CD8-positive, alpha-beta memory T cell (primary cell): ENCODE results near the gene SRSF1. TPM values are rescaled to one million over a fixed set of nuclear protein-coding genes. Genes with fewer than 3 reads are reported as not detected.

Experiments used
- CTCF ChIA-PET: fragments of 350-600 bp; sonication (Branson Sonifier 250); formaldehyde crosslinking; loops from one replicate; lab custom pipeline; 2021; ENCODE audit warnings: antibody characterized with exemption; lab: Charles Lee
- POLR2A ChIA-PET: fragments of 350-600 bp; sonication (Branson Sonifier 250); formaldehyde crosslinking; loops from one replicate; lab custom pipeline; 2021; ENCODE audit warnings: antibody characterized with exemption; lab: Charles Lee
- DNase-seq, 5 donors: peaks; one replicate each; pipeline versions ENCODE4 v3.0.0 to v3.0.0-alpha.2; 2020 to 2022; ENCODE audit warnings: mixed read lengths in 1 of 5
- H3K27ac ChIP-seq: one replicate; pipeline ENCODE4 v1.7.0; 2013; ENCODE audit warnings: low read depth, mild to moderate bottlenecking, low read length, moderate library complexity
- H3K27me3 ChIP-seq: 2 replicates; pipeline ENCODE4 v1.7.0; 2013; ENCODE audit warnings: low read length, mild to moderate bottlenecking; ENCODE audit not compliant: insufficient read depth, poor library complexity, severe bottlenecking
- H3K36me3 ChIP-seq: 2 replicates; pipeline ENCODE4 v1.7.0; 2013; ENCODE audit warnings: mild to moderate bottlenecking, low read length, moderate library complexity; ENCODE audit not compliant: insufficient read depth
- H3K4me1 ChIP-seq: 2 replicates; pipeline ENCODE4 v1.7.0; 2013; ENCODE audit warnings: mild to moderate bottlenecking, low read length, moderate library complexity; ENCODE audit not compliant: insufficient read depth
- H3K4me3 ChIP-seq: 2 replicates; pipeline ENCODE4 v1.7.0; 2013; ENCODE audit warnings: mild to moderate bottlenecking, low read length
- H3K9me3 ChIP-seq: 2 replicates; pipeline ENCODE4 v1.7.0; 2013; ENCODE audit warnings: mild to moderate bottlenecking, low read length
- H3K27ac Mint-ChIP-seq, 8 donors: one replicate each; pipeline ENCODE4 v1.8.0; 2020 to 2021; ENCODE audit warnings: mixed read lengths in 8 of 8, mild to moderate bottlenecking in 6 of 8, inconsistent platforms in 3 of 8, moderate library complexity in 3 of 8
- H3K27me3 Mint-ChIP-seq, 2 donors: one replicate each; pipeline ENCODE4 v1.8.0; 2020 to 2021; ENCODE audit warnings: mixed read lengths in 2 of 2, mild to moderate bottlenecking in 1 of 2, moderate library complexity in 1 of 2
- H3K36me3 Mint-ChIP-seq, 3 donors: one replicate each; pipeline ENCODE4 v1.8.0; 2020 to 2021; ENCODE audit warnings: mixed read lengths in 3 of 3, inconsistent platforms in 1 of 3, mild to moderate bottlenecking in 1 of 3
- H3K4me1 Mint-ChIP-seq, 3 donors: one replicate each; pipeline ENCODE4 v1.8.0; 2020 to 2021; ENCODE audit warnings: mixed read lengths in 3 of 3, inconsistent platforms in 1 of 3, mild to moderate bottlenecking in 1 of 3
- H3K4me3 Mint-ChIP-seq, 7 donors: one replicate each; pipeline ENCODE4 v1.8.0; 2020 to 2021; ENCODE audit warnings: mixed read lengths in 7 of 7, mild to moderate bottlenecking in 6 of 7, moderate library complexity in 4 of 7, inconsistent platforms in 2 of 7
- H3K9me3 Mint-ChIP-seq, 5 donors: one replicate each; pipeline ENCODE4 v1.8.0; 2020 to 2022; ENCODE audit warnings: mixed read lengths in 5 of 5, mild to moderate bottlenecking in 3 of 5, moderate library complexity in 2 of 5, inconsistent platforms in 1 of 5
- polyA plus RNA-seq: library from polyadenylated mRNA; unstranded; fragments of 300-500 nt; fragmentation: Illumina TruSeq; gene quantifications from one replicate; pipeline ENCODE4 v1.2.3, GENCODE V29; 2021
- total RNA-seq, 2 experiments: library from RNA; stranded (reverse); gene quantifications; one replicate each; pipeline ENCODE4 v1.2.3, GENCODE V29; 2021

The SRSF1 gene
- total and polyA plus RNA-seq, 3 experiments from 2014 or later = 50.6 to 492 (median 469) TPM

GRCh38 chr17:58039975-58040374 is 32.9 kb upstream of the SRSF1 start:
- Mint-ChIP-seq H3K9me3 (no peaks in the 10 kb centered on the region), H3K4me3 (no peak overlapping the region), H3K27me3 (peaks cover 24 to 67% of the 10 kb centered on the region in 2 donors), H3K4me1 (no peaks in the 10 kb centered on the region), H3K36me3 (peaks cover 0 to 6% (median 0%) of the 10 kb centered on the region in 3 donors), H3K27ac (no peak overlapping the region)
- Histone ChIP-seq H3K27ac (no peak overlapping the region), H3K9me3 (no peaks in the 10 kb centered on the region), H3K27me3 (peaks cover 7% of the 10 kb centered on the region), H3K4me3 (no peak overlapping the region), H3K36me3 (no peaks in the 10 kb centered on the region), H3K4me1 (no peaks in the 10 kb centered on the region)
- CTCF ChIA-PET = no interaction called here
- POLR2A ChIA-PET = no interaction called here
- DNase-seq = no peak

- Histone ChIP-seq H3K4me3 (no peak overlapping the region), H3K36me3 (no peaks in the 10 kb centered on the region), H3K27me3 (no peaks in the 10 kb centered on the region), H3K4me1 (no peaks in the 10 kb centered on the region), H3K27ac (no peak overlapping the region), H3K9me3 (no peaks in the 10 kb centered on the region)
- H3K27me3 Mint-ChIP-seq = peaks cover 15 to 34% of the 10 kb centered on the region in 2 donors
- DNase-seq = no peak
- no peak overlapping the region for H3K27ac Mint-ChIP-seq
- no peaks in the 10 kb centered on the region for H3K9me3 Mint-ChIP-seq
- no peaks in the 10 kb centered on the region for H3K36me3 Mint-ChIP-seq
- CTCF ChIA-PET = no interaction called here
- H3K4me3 Mint-ChIP-seq = no peak overlapping the region
- POLR2A ChIA-PET = no interaction called here
- no peaks in the 10 kb centered on the region for H3K4me1 Mint-ChIP-seq
Observed at GRCh38 chr17:58032691-58033415, 25.8 kb upstream of the SRSF1 start.

DNA sequence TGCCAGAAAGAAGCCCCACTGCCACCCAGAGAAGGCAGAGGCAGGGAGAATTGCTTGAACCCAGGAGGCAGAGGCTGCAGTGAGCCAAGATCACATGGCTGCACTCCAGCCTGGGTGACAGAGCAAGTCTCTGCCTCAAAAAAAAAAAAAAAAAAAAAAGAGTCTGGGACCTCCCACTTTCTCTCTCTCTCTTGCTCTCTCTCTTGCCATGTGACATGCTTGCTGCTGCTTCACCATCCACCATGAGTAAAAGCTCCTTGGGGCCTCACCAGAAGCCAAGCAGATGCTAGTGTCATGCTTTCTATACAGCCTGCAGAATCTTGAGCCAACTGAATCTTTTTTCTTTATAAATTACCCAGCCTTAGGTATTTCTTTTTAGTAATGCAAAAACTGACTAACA is 21.5 kb upstream of the SRSF1 start:
- ChIA-PET CTCF (no interaction called here), POLR2A (no interaction called here)
- H3K4me1 ChIP-seq = no peaks in the 10 kb centered on the region
- no peak overlapping the region for H3K4me3 ChIP-seq
- no peaks in the 10 kb centered on the region for H3K36me3 ChIP-seq
- H3K27me3 ChIP-seq = no peaks in the 10 kb centered on the region
- peaks cover 17 to 51% of the 10 kb centered on the region in 2 donors for H3K27me3 Mint-ChIP-seq
- H3K4me1 Mint-ChIP-seq = no peaks in the 10 kb centered on the region
- no peaks in the 10 kb centered on the region for H3K9me3 ChIP-seq
- H3K9me3 Mint-ChIP-seq = no peaks in the 10 kb centered on the region
- H3K27ac ChIP-seq = no peak overlapping the region
- H3K4me3 Mint-ChIP-seq = no peak overlapping the region
- no peak for DNase-seq
- no peaks in the 10 kb centered on the region for H3K36me3 Mint-ChIP-seq
- H3K27ac Mint-ChIP-seq = no peak overlapping the region

GRCh38 chr17:58020401-58020800 is 13.4 kb upstream of the SRSF1 start:
- H3K27ac ChIP-seq = no peak overlapping the region

GRCh38 chr17:58019521-58019920 is 12.5 kb upstream of the SRSF1 start:
- Histone ChIP-seq H3K4me1 (no peaks in the 10 kb centered on the region), H3K4me3 (no peak overlapping the region), H3K27ac (no peak overlapping the region), H3K36me3 (no peaks in the 10 kb centered on the region), H3K27me3 (peaks cover 4% of the 10 kb centered on the region), H3K9me3 (no peaks in the 10 kb centered on the region)
- no peak overlapping the region for H3K27ac Mint-ChIP-seq
- no peak for DNase-seq
- no peaks in the 10 kb centered on the region for H3K4me1 Mint-ChIP-seq
- H3K27me3 Mint-ChIP-seq = peaks cover 9 to 40% of the 10 kb centered on the region in 2 donors
- CTCF ChIA-PET = interaction anchor here (1.2 kb wide), 1 partner anchor 20 kb away, joined by 3 read pairs; no protein-coding TSS in a partner anchor
- no peak overlapping the region for H3K4me3 Mint-ChIP-seq
- H3K36me3 Mint-ChIP-seq = no peaks in the 10 kb centered on the region
- POLR2A ChIA-PET = no interaction called here
- H3K9me3 Mint-ChIP-seq = no peaks in the 10 kb centered on the region

More at GRCh38 chr17:58020401-58020800, 13.4 kb upstream of the SRSF1 start:
- Mint-ChIP-seq H3K4me3 (no peak overlapping the region), H3K27ac (no peak overlapping the region), H3K36me3 (no peaks in the 10 kb centered on the region), H3K4me1 (no peaks in the 10 kb centered on the region), H3K27me3 (peaks cover 12 to 45% of the 10 kb centered on the region in 2 donors), H3K9me3 (no peaks in the 10 kb centered on the region)
- ChIA-PET CTCF (no interaction called here), POLR2A (no interaction called here)
- Histone ChIP-seq H3K27me3 (peaks cover 4% of the 10 kb centered on the region), H3K9me3 (no peaks in the 10 kb centered on the region), H3K4me3 (no peak overlapping the region), H3K36me3 (no peaks in the 10 kb centered on the region), H3K4me1 (no peaks in the 10 kb centered on the region)
- DNase-seq = no peak

- H3K27ac Mint-ChIP-seq = no peak overlapping the region
- no peak for DNase-seq
- no peak overlapping the region for H3K27ac ChIP-seq
- no peaks in the 10 kb centered on the region for H3K9me3 ChIP-seq
- no peaks in the 10 kb centered on the region for H3K9me3 Mint-ChIP-seq
- H3K36me3 Mint-ChIP-seq = no peaks in the 10 kb centered on the region
- H3K4me3 ChIP-seq = no peak overlapping the region
- POLR2A ChIA-PET = no interaction called here
- no peaks in the 10 kb centered on the region for H3K4me1 Mint-ChIP-seq
- peaks cover 4% of the 10 kb centered on the region for H3K27me3 ChIP-seq
- H3K4me1 ChIP-seq = no peaks in the 10 kb centered on the region
- H3K36me3 ChIP-seq = no peaks in the 10 kb centered on the region
- no peak overlapping the region for H3K4me3 Mint-ChIP-seq
- CTCF ChIA-PET = interaction anchor here (1.2 kb wide), 1 partner anchor 19 kb away, joined by 3 read pairs; no protein-coding TSS in a partner anchor
- H3K27me3 Mint-ChIP-seq = peaks cover 6 to 38% of the 10 kb centered on the region in 2 donors
Observed at GRCh38 chr17:58019039-58019438, 12.0 kb upstream of the SRSF1 start.

DNA sequence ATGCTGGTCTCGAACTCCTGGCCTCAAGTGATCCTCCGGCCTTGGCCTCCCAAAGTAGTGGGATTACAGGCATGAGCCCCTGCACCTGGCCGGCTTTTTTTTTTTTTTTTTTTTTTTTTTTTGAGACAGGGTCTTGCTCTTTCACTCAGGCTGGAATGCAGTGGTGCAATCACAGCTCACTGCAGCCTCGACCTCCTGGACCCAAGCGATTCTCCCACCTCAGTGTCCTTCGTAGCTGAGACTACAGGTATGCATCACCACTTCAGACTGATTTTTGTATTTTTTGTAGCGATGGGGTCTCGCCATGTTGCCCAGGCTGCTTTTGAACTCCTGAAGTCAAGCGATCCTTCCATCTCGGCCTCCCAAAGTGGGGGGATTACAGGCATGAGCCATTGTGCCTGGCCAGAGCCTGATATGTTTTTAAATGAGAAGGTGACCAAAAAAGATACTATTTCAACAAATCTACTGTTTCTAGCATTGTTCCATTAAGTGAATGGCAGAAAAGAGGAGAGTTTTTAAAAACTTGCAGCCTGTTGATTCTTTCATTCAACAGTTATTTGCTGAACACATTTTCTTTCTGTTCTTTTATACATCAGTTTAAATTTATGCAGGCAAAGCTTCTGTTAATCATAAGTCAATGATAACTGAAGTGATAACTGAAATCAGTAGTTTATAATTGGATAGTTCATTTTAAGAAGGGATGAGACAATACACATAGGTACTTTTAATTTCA is 3.2 kb upstream of the SRSF1 start:
- Mint-ChIP-seq H3K36me3 (peaks cover 3 to 27% (median 9%) of the 10 kb centered on the region in 3 donors), H3K27me3 (peaks cover 6 to 15% of the 10 kb centered on the region in 2 donors), H3K4me1 (peaks cover 23 to 28% (median 25%) of the 10 kb centered on the region in 3 donors), H3K4me3 (peak overlapping the region in 2 of 7 donors; percentile 3 to 22), H3K27ac (peak overlapping the region in 1 of 8 donors; percentile 51), H3K9me3 (no peaks in the 10 kb centered on the region)
- no peak overlapping the region for H3K4me3 ChIP-seq
- no peaks in the 10 kb centered on the region for H3K27me3 ChIP-seq
- no peaks in the 10 kb centered on the region for H3K9me3 ChIP-seq
- peaks cover 15% of the 10 kb centered on the region for H3K4me1 ChIP-seq
- ChIA-PET POLR2A (no interaction called here), CTCF (interaction anchor here (1.0 to 1.6 kb wide), 2 partner anchors 13 to 118 kb away, joined by 3 to 5 read pairs; no protein-coding TSS in a partner anchor)
- no peak for DNase-seq
- peaks cover 7% of the 10 kb centered on the region for H3K36me3 ChIP-seq
- H3K27ac ChIP-seq = no peak overlapping the region
